ENCODE data around the gene AGO3. TPM values are rescaled to one million over a fixed set of nuclear protein-coding genes. Genes with fewer than 3 reads are reported as not detected.

AGO3 gene
- total RNA-seq, 1 experiment from 2014 or later, result 26.9 TPM

- ChIA-PET POLR2A (no interaction called here), CTCF (no interaction called here), RAD21 (ENCODE audit: low non-redundant PET in 1 of 2, low total read pairs in 2 of 2, uncharacterized antibody in 2 of 2, unreplicated experiment in 2 of 2) (no interaction called here)
- Histone ChIP-seq H3K9ac (ENCODE audit: low read length) (no peak overlapping the region), H3K79me2 (ENCODE audit: insufficient read depth, low read length) (no peaks in the 10 kb centered on the region), H3K27me3 (ENCODE audit: insufficient read depth, low read length) (no peaks in the 10 kb centered on the region), H2AFZ (ENCODE audit: low read depth, low read length, poor library complexity, severe bottlenecking) (no peak overlapping the region), H3K9me3 (ENCODE audit: control insufficient read depth in 1 of 2, insufficient read depth in 1 of 2, low read depth in 1 of 2, low read length in 2 of 2) (no peaks in the 10 kb centered on the region), H3K36me3 (ENCODE audit: control insufficient read depth in 1 of 2, insufficient read depth in 2 of 2, low read length in 2 of 2) (no peaks in the 10 kb centered on the region), H3K4me2 (ENCODE audit: low read length) (no peak overlapping the region), H3K27ac (ENCODE audit: low read depth, low read length) (no peak overlapping the region), H3K9me2 (ENCODE audit: insufficient read depth) (no peaks in the 10 kb centered on the region), H3K4me3 (replicated peaks in 1 of 2; ENCODE audit: low read depth in 1 of 2, low read length in 2 of 2) (no peak overlapping the region), H4K20me1 (ENCODE audit: insufficient read depth) (no peaks in the 10 kb centered on the region), H3K4me1 (ENCODE audit: control insufficient read depth in 1 of 2, insufficient read depth in 2 of 2, low read length in 2 of 2) (no peaks in the 10 kb centered on the region)
- DNase-seq (ENCODE audit: low read depth, low spot score) (no peak), ATAC-seq (no peak)
- TF ChIP-seq ZNF274 (IDR thresholded peaks at IDR 0.05; ENCODE audit: low read depth, low read length) (no peak), CBX3 (IDR thresholded peaks at IDR 0.05; ENCODE audit: low read depth) (no peak), FOSL1 (IDR thresholded peaks at IDR 0.05; ENCODE audit: low read depth) (no peak)
- intact Hi-C loops (cut with micrococcal nuclease), result no loop called here
- BruUV-seq (replicated peaks), result no TSS peak
These were observed 184.3 kb downstream of the AGO3 start for GRCh38 chr1:36115200-36115669.

GRCh38 chr1:36115931-36116330 lies 185.0 kb downstream of the AGO3 start:
- BruUV-seq (replicated peaks), result no TSS peak
- CTCF ChIA-PET, result no interaction called here
- Histone ChIP-seq H3K27ac (ENCODE audit: low read depth, low read length) (no peak overlapping the region), H3K79me2 (ENCODE audit: insufficient read depth, low read length) (no peaks in the 10 kb centered on the region), H3K9me3 (ENCODE audit: control insufficient read depth in 1 of 2, insufficient read depth in 1 of 2, low read depth in 1 of 2, low read length in 2 of 2) (no peaks in the 10 kb centered on the region), H3K27me3 (ENCODE audit: insufficient read depth, low read length) (no peaks in the 10 kb centered on the region), H3K9me2 (ENCODE audit: insufficient read depth) (no peaks in the 10 kb centered on the region), H3K4me1 (ENCODE audit: control insufficient read depth in 1 of 2, insufficient read depth in 2 of 2, low read length in 2 of 2) (no peaks in the 10 kb centered on the region), H4K20me1 (ENCODE audit: insufficient read depth) (no peaks in the 10 kb centered on the region), H3K4me2 (ENCODE audit: low read length) (no peak overlapping the region), H3K9ac (ENCODE audit: low read length) (no peak overlapping the region), H2AFZ (ENCODE audit: low read depth, low read length, poor library complexity, severe bottlenecking) (no peak overlapping the region), H3K4me3 (replicated peaks in 1 of 2; ENCODE audit: low read depth in 1 of 2, low read length in 2 of 2) (no peak overlapping the region), H3K36me3 (ENCODE audit: control insufficient read depth in 1 of 2, insufficient read depth in 2 of 2, low read length in 2 of 2) (no peaks in the 10 kb centered on the region)
- RAD21 ChIA-PET (ENCODE audit: low non-redundant PET in 1 of 2, low total read pairs in 2 of 2, uncharacterized antibody in 2 of 2, unreplicated experiment in 2 of 2), result no interaction called here
- POLR2A ChIA-PET, result no interaction called here
- ATAC-seq (no peak), DNase-seq (ENCODE audit: low read depth, low spot score) (no peak)
- intact Hi-C loops (cut with micrococcal nuclease), result no loop called here
- no peak for TF ChIP-seq RAD21 (IDR thresholded peaks at IDR 0.05; ENCODE audit: low read depth)
- no peak for TF ChIP-seq SIN3A (IDR thresholded peaks at IDR 0.05; ENCODE audit: low read depth)
- TF ChIP-seq CTCF (IDR thresholded peaks at IDR 0.05 in 2 of 3, conservative IDR thresholded peaks at IDR 0.05 in 1 of 3; ENCODE audit: borderline replicate concordance in 1 of 3, insufficient read depth in 1 of 3, low read depth in 2 of 3, low read length in 2 of 3), result no peak
- TF ChIP-seq ATF3 (IDR thresholded peaks at IDR 0.05), result no peak
- no peak for TF ChIP-seq JUND (IDR thresholded peaks at IDR 0.05)
- no peak for TF ChIP-seq MAX (IDR thresholded peaks at IDR 0.05)
- TF ChIP-seq ZFX (IDR thresholded peaks at IDR 0.05), result no peak
- no peak for TF ChIP-seq CEBPB (IDR thresholded peaks at IDR 0.05; ENCODE audit: low read depth)
- no peak for TF ChIP-seq REST (IDR thresholded peaks at IDR 0.05; ENCODE audit: low read depth)
- no peak for TF ChIP-seq SRF (IDR thresholded peaks at IDR 0.05; ENCODE audit: low read depth)
- no peak for TF ChIP-seq ZBTB33 (IDR thresholded peaks at IDR 0.05; ENCODE audit: extremely low read depth, insufficient replicate concordance, low read length)

Data from HCT116 (cell line).